K562 (cell line): Measurements from ENCODE around the gene PYGM. TPM values are rescaled to one million over a fixed set of nuclear protein-coding genes. Genes with fewer than 3 reads are reported as not detected.

ENCODE experiments used
- ATAC-seq: fragments of 200-7000 bp; cut with Tn5 transposase; 3 replicates; pipeline ENCODE4 v1.9.1; 2020; ENCODE audit warnings: moderate library complexity
- BruUV-seq: library from RNA; stranded (reverse); fragments of 400-500 nt; replicated peaks from 2 replicates; lab custom pipeline; 2021; lab: Mats Ljungman, UMichigan
- CTCF ChIA-PET: fragments of 300-600 bp; formaldehyde crosslinking; extraction: SDS; loops from one replicate; lab custom pipeline; 2021; ENCODE audit warnings: low intra/inter-chr PET ratio; lab: Yijun Ruan, JAX
- POLR2A ChIA-PET: fragments of 300-600, 350-650 bp; sonication (Branson Sonifier 250); formaldehyde crosslinking; extraction: SDS; loops from one replicate; lab custom pipeline; 2021; ENCODE audit warnings: antibody characterized with exemption, inconsistent platforms; lab: Yijun Ruan, JAX
- DNase-seq, 4 experiments: peaks; one replicate each; pipeline versions ENCODE4 v3.0.0 to v3.0.0-alpha.2; 2011 to 2018; ENCODE audit warnings: low spot score in 3 of 4, mixed read lengths in 3 of 4; ENCODE audit errors: extremely low read depth in 1 of 4
- FAIRE-seq: peaks from 2 replicates; lab custom pipeline; 2011; peaks lifted over from hg19 to GRCh38; lab: Jason Lieb, UNC
- H2AFZ ChIP-seq: 2 replicates; pipeline ENCODE4 v1.6.0; 2011; ENCODE audit warnings: low read depth, low read length, control low read depth, inconsistent platforms
- H3K27ac ChIP-seq: fragments of 200-600 bp; 3 replicates; pipeline ENCODE4 v1.8.0; 2011; ENCODE audit warnings: low read depth, mild to moderate bottlenecking, control low read depth, inconsistent platforms, low read length, moderate library complexity, mixed read lengths; ENCODE audit errors: extremely low read depth
- H3K27me3 ChIP-seq, 2 experiments: fragments of 300-600 bp in 1 of 2; 2 replicates in 1 of 2; 3 replicates in 1 of 2; pipeline versions ENCODE4 v1.6.0 to v1.8.0; 2011; ENCODE audit warnings: inconsistent platforms in 2 of 2, low read length in 2 of 2, mild to moderate bottlenecking in 1 of 2, mixed read lengths in 1 of 2, moderate library complexity in 1 of 2; ENCODE audit not compliant: control insufficient read depth in 2 of 2, insufficient read depth in 2 of 2
- H3K36me3 ChIP-seq: fragments of 300-600 bp; 3 replicates; pipeline ENCODE4 v1.8.0; 2011; ENCODE audit warnings: mild to moderate bottlenecking, low read length, inconsistent platforms; ENCODE audit not compliant: control insufficient read depth, insufficient read depth
- H3K4me1 ChIP-seq, 2 experiments: fragments of 200-600 bp in 1 of 2; replicated peaks in 1 of 2; 2 replicates in 1 of 2; 3 replicates in 1 of 2; pipeline versions ENCODE4 v1.5.1 to v1.8.0; 2011; ENCODE audit warnings: inconsistent platforms in 2 of 2, low read length in 2 of 2, mild to moderate bottlenecking in 1 of 2, mixed read lengths in 1 of 2, moderate library complexity in 1 of 2; ENCODE audit not compliant: control insufficient read depth in 2 of 2, insufficient read depth in 2 of 2
- H3K4me2 ChIP-seq: 2 replicates; pipeline ENCODE4 v1.6.1; 2011; ENCODE audit warnings: low read length, control low read depth, inconsistent platforms, mixed read lengths; ENCODE audit not compliant: insufficient read depth
- H3K4me3 ChIP-seq: fragments of 200-600 bp; sonication (generic), shearing (Covaris generic); 2 replicates; pipeline ENCODE4 v1.5.1; 2016; ENCODE audit warnings: control low read depth, inconsistent platforms
- H3K79me2 ChIP-seq: fragments of 200-600 bp; 3 replicates; pipeline ENCODE4 v1.8.0; 2011; ENCODE audit warnings: low read length, inconsistent platforms; ENCODE audit not compliant: control insufficient read depth, insufficient read depth
- H3K9ac ChIP-seq, 2 experiments: 2 replicates each; pipeline versions ENCODE4 v1.6.0 to v1.6.1; 2011; ENCODE audit warnings: low read depth in 2 of 2, low read length in 2 of 2, control low read depth in 1 of 2, inconsistent platforms in 1 of 2, mild to moderate bottlenecking in 1 of 2, mixed read lengths in 1 of 2; ENCODE audit not compliant: insufficient read depth in 1 of 2
- H3K9me1 ChIP-seq: one replicate; pipeline ENCODE4 v1.6.0; 2011; ENCODE audit warnings: inconsistent platforms, mild to moderate bottlenecking, low read length, moderate library complexity; ENCODE audit not compliant: control insufficient read depth, insufficient read depth
- H3K9me3 ChIP-seq: replicated peaks from 2 replicates; pipeline ENCODE4 v1.5.1; 2011; ENCODE audit warnings: low read depth, low read length, inconsistent platforms; ENCODE audit not compliant: control insufficient read depth, insufficient read depth
- H4K20me1 ChIP-seq: replicated peaks from 2 replicates; pipeline ENCODE4 v1.6.1; 2011; ENCODE audit warnings: low read length, inconsistent platforms, mixed read lengths; ENCODE audit not compliant: control insufficient read depth, insufficient read depth
- IRF2 ChIP-seq: sonication (generic); formaldehyde crosslinking; IDR thresholded peaks from 2 replicates; pipeline ENCODE4 v1.8.1; 2022; ENCODE audit warnings: mild to moderate bottlenecking, missing genetic modification reagents
- RFX1 ChIP-seq: fragments of 450-650 bp; IDR thresholded peaks from 2 replicates; pipeline ENCODE4 v1.6.1; 2016; ENCODE audit warnings: mild to moderate bottlenecking, moderate library complexity
- TBL1XR1 ChIP-seq, 2 experiments: IDR thresholded peaks; 2 replicates each; pipeline ENCODE4 v1.6.1; 2012; ENCODE audit warnings: improper control_type of control experiment in 2 of 2, low read length in 2 of 2, mild to moderate bottlenecking in 1 of 2
- TCF3 ChIP-seq: sonication (generic); formaldehyde crosslinking; IDR thresholded peaks from 2 replicates; pipeline ENCODE4 v1.4.0; 2020; ENCODE audit warnings: mild to moderate bottlenecking, missing genetic modification reagents
- WGBS: fragments of 100-300 bp; shearing (Covaris generic); methylation state at CpG from one replicate; pipeline ENCODE4 v1.1.6; 2016; ENCODE audit warnings: low coverage, mixed read lengths; ENCODE audit not compliant: insufficient coverage; ENCODE audit errors: missing lambda C conversion rate; 5-methylcytosine and 5-hydroxymethylcytosine counted together
- in situ Hi-C: fragments of 300-500 bp; cut with MboI; formaldehyde crosslinking; loops from 4 replicates; pipeline ENCODE4 v1.15.0; 2018; ENCODE audit warnings: inconsistent platforms, mixed read lengths
- intact Hi-C: fragments of 100-400 bp; cut with micrococcal nuclease; formaldehyde crosslinking; loops from 2 replicates; pipeline ENCODE4 v1.14.2; 2022
- polyA plus RNA-seq, 8 experiments: library from polyadenylated mRNA; depleted of rRNA in 4 of 8; stranded (reverse) in 5 of 8; unstranded in 3 of 8; fragments of >200 nt; fragmentation: Nextera tagmentation in 2 of 8; fragmentation: Illumina TruSeq in 1 of 8; extraction: Ambion mirVana in 2 of 8; extraction: Trizol in 1 of 8; gene quantifications; 2 replicates each; pipeline versions ENCODE4 v1.2.1 to v1.2.3, GENCODE V29; 2011 to 2014; ENCODE audit warnings: inconsistent platforms in 1 of 8, missing spikeins in 1 of 8
- total RNA-seq, 7 experiments: library from RNA; depleted of rRNA in 6 of 7; stranded (reverse); fragments of >200 nt in 6 of 7; fragmentation: Illumina TruSeq in 2 of 7; extraction: Trizol in 2 of 7; gene quantifications; 2 replicates each; pipeline versions ENCODE4 v1.2.1 to v1.2.3, GENCODE V29; 2011 to 2021; ENCODE audit warnings: low replicate concordance in 1 of 7
- TF ChIP-seq, protein P1 (sequence below): IDR thresholded peaks from 2 replicates; pipeline ENCODE4 v1.6.1; 2016; ENCODE audit warnings: missing genetic modification characterization, missing compliant biosample characterization
- TF ChIP-seq, protein P2 (sequence below): sonication (generic); formaldehyde crosslinking; IDR thresholded peaks from 2 replicates; pipeline ENCODE4 v1.8.1; 2022; ENCODE audit warnings: missing genetic modification reagents
- TF ChIP-seq, protein P3 (sequence below): sonication (generic); formaldehyde crosslinking; IDR thresholded peaks from 2 replicates; pipeline ENCODE4 v1.5.0; 2020; ENCODE audit warnings: missing genetic modification reagents
- TF ChIP-seq, protein P4 (sequence below): sonication (generic); formaldehyde crosslinking; IDR thresholded peaks from 2 replicates; pipeline ENCODE4 v1.8.0; 2022; ENCODE audit warnings: mild to moderate bottlenecking, missing genetic modification reagents, borderline replicate concordance

PYGM gene
- total and polyA plus RNA-seq, 9 of the 15 experiments (the other 6 are each of a cell fraction or from before 2014, with no cell fraction given), result 0.07 to 1.5 (median 0.68) TPM

DNA sequence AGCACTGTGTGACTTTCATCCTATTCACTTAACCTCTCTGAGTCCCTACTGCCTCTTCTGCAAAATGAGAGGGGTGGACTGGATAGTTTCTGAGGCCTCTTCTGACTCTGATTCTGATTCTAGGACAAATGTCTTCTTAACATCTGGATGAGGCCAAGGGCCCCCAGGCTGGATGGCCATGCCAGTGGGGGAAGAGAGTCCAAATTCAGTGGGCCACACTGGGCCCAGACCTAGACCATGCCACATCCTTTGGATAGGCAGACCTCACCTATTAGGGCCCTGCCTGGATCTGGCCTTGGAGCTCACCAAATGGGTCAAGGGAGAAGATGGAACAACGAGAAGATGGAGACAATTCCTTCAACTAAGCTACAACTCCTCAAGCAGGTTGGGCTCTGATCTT is 61.3 kb downstream of the PYGM start (continued):
- TF ChIP-seq, protein P1, sequence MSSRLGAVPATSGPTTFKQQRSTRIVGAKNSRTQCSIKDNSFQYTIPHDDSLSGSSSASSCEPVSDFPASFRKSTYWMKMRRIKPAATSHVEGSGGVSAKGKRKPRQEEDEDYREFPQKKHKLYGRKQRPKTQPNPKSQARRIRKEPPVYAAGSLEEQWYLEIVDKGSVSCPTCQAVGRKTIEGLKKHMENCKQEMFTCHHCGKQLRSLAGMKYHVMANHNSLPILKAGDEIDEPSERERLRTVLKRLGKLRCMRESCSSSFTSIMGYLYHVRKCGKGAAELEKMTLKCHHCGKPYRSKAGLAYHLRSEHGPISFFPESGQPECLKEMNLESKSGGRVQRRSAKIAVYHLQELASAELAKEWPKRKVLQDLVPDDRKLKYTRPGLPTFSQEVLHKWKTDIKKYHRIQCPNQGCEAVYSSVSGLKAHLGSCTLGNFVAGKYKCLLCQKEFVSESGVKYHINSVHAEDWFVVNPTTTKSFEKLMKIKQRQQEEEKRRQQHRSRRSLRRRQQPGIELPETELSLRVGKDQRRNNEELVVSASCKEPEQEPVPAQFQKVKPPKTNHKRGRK (tag), result no peak
- TF ChIP-seq TCF3 (CRISPR knock-in tag), result no peak
- TF ChIP-seq, protein P2, sequence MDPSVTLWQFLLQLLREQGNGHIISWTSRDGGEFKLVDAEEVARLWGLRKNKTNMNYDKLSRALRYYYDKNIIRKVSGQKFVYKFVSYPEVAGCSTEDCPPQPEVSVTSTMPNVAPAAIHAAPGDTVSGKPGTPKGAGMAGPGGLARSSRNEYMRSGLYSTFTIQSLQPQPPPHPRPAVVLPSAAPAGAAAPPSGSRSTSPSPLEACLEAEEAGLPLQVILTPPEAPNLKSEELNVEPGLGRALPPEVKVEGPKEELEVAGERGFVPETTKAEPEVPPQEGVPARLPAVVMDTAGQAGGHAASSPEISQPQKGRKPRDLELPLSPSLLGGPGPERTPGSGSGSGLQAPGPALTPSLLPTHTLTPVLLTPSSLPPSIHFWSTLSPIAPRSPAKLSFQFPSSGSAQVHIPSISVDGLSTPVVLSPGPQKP (CRISPR knock-in tag), result no peak

DNA sequence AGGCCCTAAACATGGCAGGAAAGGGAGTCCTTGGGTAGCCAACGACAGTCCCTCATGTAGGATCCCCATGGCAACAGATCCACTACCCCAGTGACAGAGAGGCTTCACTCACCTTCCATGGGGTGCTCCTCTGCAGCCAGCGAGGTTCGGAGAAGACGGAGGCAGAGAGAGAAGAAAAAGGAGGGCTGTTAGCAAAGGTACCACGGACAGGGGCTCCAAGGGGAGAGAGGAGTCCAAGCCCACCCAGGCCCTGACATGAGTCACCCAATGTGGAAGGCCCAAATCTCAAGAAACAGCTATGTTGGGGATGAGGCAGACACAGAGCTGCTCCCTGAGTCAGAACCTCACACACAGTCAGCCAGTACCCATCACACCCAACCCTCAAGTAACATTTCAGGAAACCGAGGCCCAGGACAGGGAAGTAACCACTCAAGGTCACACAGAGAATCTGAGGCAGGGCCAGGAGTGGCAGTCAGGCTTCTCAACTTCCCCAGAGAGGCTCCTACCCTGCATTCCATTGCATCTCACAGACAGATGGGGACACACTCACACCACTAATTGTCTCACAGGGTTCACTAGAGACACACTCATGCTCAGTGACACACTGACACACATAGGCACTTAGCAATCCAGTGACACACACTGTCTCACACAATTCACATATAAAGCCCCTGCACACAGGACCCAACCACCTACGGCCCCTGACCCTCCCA is 62.0 kb downstream of the PYGM start:
- CTCF ChIA-PET, result no interaction called here
- POLR2A ChIA-PET, result interaction anchor here (1.3 kb wide), 1 partner anchor 18 kb away, joined by 4 read pairs; no protein-coding TSS in a partner anchor
- Histone ChIP-seq H3K4me3 (no peak overlapping the region), H3K9ac (no peak overlapping the region), H4K20me1 (no peaks in the 10 kb centered on the region), H3K9me1 (no peaks in the 10 kb centered on the region), H3K27ac (no peak overlapping the region), H3K9me3 (no peaks in the 10 kb centered on the region), H3K27me3 (peaks cover 10 to 49% of the 10 kb centered on the region in 2 experiments; a peak in 4 of 5 replicates), H3K4me1 (peaks cover 0 to 8% of the 10 kb centered on the region in 2 experiments; a peak in 3 of 5 replicates), H3K36me3 (no peaks in the 10 kb centered on the region), H3K4me2 (no peak overlapping the region), H3K79me2 (no peaks in the 10 kb centered on the region), H2AFZ (no peak overlapping the region)
- intact Hi-C loops, result no loop called here
- no peak for ATAC-seq
- no TSS peak for BruUV-seq
- TF ChIP-seq RFX1 (peak; percentile 51; the same call in 1 of the 2 replicates), IRF2 (no peak), TBL1XR1 (IDR thresholded peaks at IDR 0.05; ENCODE audit: low read length in 2 of 2) (no peak)
- TF ChIP-seq, protein P3, sequence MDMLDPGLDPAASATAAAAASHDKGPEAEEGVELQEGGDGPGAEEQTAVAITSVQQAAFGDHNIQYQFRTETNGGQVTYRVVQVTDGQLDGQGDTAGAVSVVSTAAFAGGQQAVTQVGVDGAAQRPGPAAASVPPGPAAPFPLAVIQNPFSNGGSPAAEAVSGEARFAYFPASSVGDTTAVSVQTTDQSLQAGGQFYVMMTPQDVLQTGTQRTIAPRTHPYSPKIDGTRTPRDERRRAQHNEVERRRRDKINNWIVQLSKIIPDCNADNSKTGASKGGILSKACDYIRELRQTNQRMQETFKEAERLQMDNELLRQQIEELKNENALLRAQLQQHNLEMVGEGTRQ (CRISPR knock-in tag), result no peak
- TF ChIP-seq, protein P4, sequence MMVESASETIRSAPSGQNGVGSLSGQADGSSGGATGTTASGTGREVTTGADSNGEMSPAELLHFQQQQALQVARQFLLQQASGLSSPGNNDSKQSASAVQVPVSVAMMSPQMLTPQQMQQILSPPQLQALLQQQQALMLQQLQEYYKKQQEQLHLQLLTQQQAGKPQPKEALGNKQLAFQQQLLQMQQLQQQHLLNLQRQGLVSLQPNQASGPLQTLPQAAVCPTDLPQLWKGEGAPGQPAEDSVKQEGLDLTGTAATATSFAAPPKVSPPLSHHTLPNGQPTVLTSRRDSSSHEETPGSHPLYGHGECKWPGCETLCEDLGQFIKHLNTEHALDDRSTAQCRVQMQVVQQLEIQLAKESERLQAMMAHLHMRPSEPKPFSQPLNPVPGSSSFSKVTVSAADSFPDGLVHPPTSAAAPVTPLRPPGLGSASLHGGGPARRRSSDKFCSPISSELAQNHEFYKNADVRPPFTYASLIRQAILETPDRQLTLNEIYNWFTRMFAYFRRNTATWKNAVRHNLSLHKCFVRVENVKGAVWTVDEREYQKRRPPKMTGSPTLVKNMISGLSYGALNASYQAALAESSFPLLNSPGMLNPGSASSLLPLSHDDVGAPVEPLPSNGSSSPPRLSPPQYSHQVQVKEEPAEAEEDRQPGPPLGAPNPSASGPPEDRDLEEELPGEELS (CRISPR knock-in tag), result no peak
- in situ Hi-C loops, result no loop called here
- WGBS, result 6% methylated on average over 6 of the region's 7 CpGs
- DNase-seq, result no peak
- no peak for FAIRE-seq
